GM18505 (cell line): ENCODE measurements around the gene PACRG.

Experiments used
- ATAC-seq: cut with Tn5 transposase; IDR thresholded peaks from one replicate; pipeline ENCODE4 v1.9.1; 2021; ENCODE audit not compliant: unreplicated experiment
- POLR2A ChIP-seq: IDR thresholded peaks from 4 replicates; pipeline ENCODE4 v1.6.1; 2011; ENCODE audit warnings: borderline replicate concordance; ENCODE audit not compliant: insufficient read depth, insufficient read length; ENCODE audit errors: extremely low read depth

The PACRG gene

GRCh38 chr6:163077134-163077533, 349.4 kb downstream of the PACRG start:
- no peak for TF ChIP-seq POLR2A
- ATAC-seq: no peak

- ATAC-seq: no peak
Observed at GRCh38 chr6:163078712-163079111, 350.9 kb downstream of the PACRG start.

GRCh38 chr6:163080228-163080627, 352.5 kb downstream of the PACRG start:
- TF ChIP-seq POLR2A: no peak
- no peak for ATAC-seq

More at GRCh38 chr6:163078712-163079111, 350.9 kb downstream of the PACRG start:
- no peak for TF ChIP-seq POLR2A

- no peak for ATAC-seq
- no peak for TF ChIP-seq POLR2A
Observed at GRCh38 chr6:163083141-163083540, 355.4 kb downstream of the PACRG start.

- no peak for ATAC-seq
- TF ChIP-seq POLR2A: no peak
Observed at GRCh38 chr6:163085426-163085825, 357.7 kb downstream of the PACRG start.

GRCh38 chr6:163085861-163086623, 358.3 kb downstream of the PACRG start:
- no peak for ATAC-seq
- no peak for TF ChIP-seq POLR2A

- no peak for TF ChIP-seq POLR2A
- ATAC-seq: no peak
Observed at GRCh38 chr6:163086624-163086920, 358.8 kb downstream of the PACRG start.

- no peak for TF ChIP-seq POLR2A
- ATAC-seq: no peak
Observed at GRCh38 chr6:163087981-163088380, 360.2 kb downstream of the PACRG start.

- ATAC-seq: no peak
- no peak for TF ChIP-seq POLR2A
Observed at GRCh38 chr6:163092876-163093275, 365.1 kb downstream of the PACRG start.

- no peak for TF ChIP-seq POLR2A
- ATAC-seq: no peak
Observed at GRCh38 chr6:163094881-163095280, 367.1 kb downstream of the PACRG start.

GRCh38 chr6:163095401-163095800, 367.6 kb downstream of the PACRG start:
- TF ChIP-seq POLR2A: no peak
- ATAC-seq: no peak

GRCh38 chr6:163098827-163099479, 371.2 kb downstream of the PACRG start:
- no peak for TF ChIP-seq POLR2A
- no peak for ATAC-seq

GRCh38 chr6:163099621-163100171, 371.9 kb downstream of the PACRG start:
- no peak for ATAC-seq
- no peak for TF ChIP-seq POLR2A

- no peak for ATAC-seq
- no peak for TF ChIP-seq POLR2A
Observed at GRCh38 chr6:163100259-163100658, 372.5 kb downstream of the PACRG start.
